Daoy (cell line): ENCODE results near the gene BNC2. TPM values are rescaled to one million over a fixed set of nuclear protein-coding genes. Genes with fewer than 3 reads are reported as not detected.

Experiments
- DNase-seq: peaks from one replicate; pipeline ENCODE4 v3.0.0-alpha.2; 2015; ENCODE audit warnings: low read depth
- total RNA-seq: library from RNA; depleted of rRNA; stranded (reverse); fragments of >200 nt; shearing (Covaris generic); gene quantifications from 2 replicates; pipeline ENCODE4 v1.2.3, GENCODE V29; 2014

BNC2 gene
- total RNA-seq, 1 experiment from 2014 or later, result 6.7 TPM

- DNase-seq, result no peak
These were observed 152.2 kb downstream of the BNC2 start for GRCh38 chr9:16718296-16718695.

GRCh38 chr9:16716601-16717000, 153.9 kb downstream of the BNC2 start:
- no peak for DNase-seq

GRCh38 chr9:16715404-16715803, 155.1 kb downstream of the BNC2 start:
- DNase-seq, result peak; percentile 17

- no peak for DNase-seq
These were observed 157.7 kb downstream of the BNC2 start for GRCh38 chr9:16712787-16713186.

- no peak for DNase-seq
These were observed 159.6 kb downstream of the BNC2 start for GRCh38 chr9:16710888-16711287.

- DNase-seq, result no peak
These were observed 160.5 kb downstream of the BNC2 start for GRCh38 chr9:16709924-16710323.

GRCh38 chr9:16708656-16709435, 161.6 kb downstream of the BNC2 start:
- peak; percentile 68 for DNase-seq

- peak; percentile 96 for DNase-seq
These were observed 165.3 kb downstream of the BNC2 start for GRCh38 chr9:16705111-16705604.

- DNase-seq, result peak; percentile 67
These were observed 166.1 kb downstream of the BNC2 start for GRCh38 chr9:16704116-16705110.

- no peak for DNase-seq
These were observed 169.1 kb downstream of the BNC2 start for GRCh38 chr9:16701347-16701746.

- no peak for DNase-seq
These were observed 176.9 kb downstream of the BNC2 start for GRCh38 chr9:16693616-16694015.

GRCh38 chr9:16690628-16691027, 179.8 kb downstream of the BNC2 start:
- DNase-seq, result no peak

- DNase-seq, result no peak
These were observed 180.3 kb downstream of the BNC2 start for GRCh38 chr9:16690205-16690604.

- peak; percentile 32 for DNase-seq
These were observed 181.0 kb downstream of the BNC2 start for GRCh38 chr9:16689351-16689938.

- DNase-seq, result no peak
These were observed 181.7 kb downstream of the BNC2 start for GRCh38 chr9:16688814-16689213.

- DNase-seq, result peak; percentile 9
These were observed 182.6 kb downstream of the BNC2 start for GRCh38 chr9:16687678-16688369.

- no peak for DNase-seq
These were observed 187.1 kb downstream of the BNC2 start for GRCh38 chr9:16683326-16683725.

GRCh38 chr9:16682273-16682672, 188.2 kb downstream of the BNC2 start:
- no peak for DNase-seq

- DNase-seq, result no peak
These were observed 188.8 kb downstream of the BNC2 start for GRCh38 chr9:16681652-16681987.

- no peak for DNase-seq
These were observed 189.4 kb downstream of the BNC2 start for GRCh38 chr9:16680975-16681651.

- no peak for DNase-seq
These were observed 189.9 kb downstream of the BNC2 start for GRCh38 chr9:16680541-16680940.
